HG02852 (cell line): ENCODE measurements around the gene PTPRM.

Experiments used
- ATAC-seq: cut with Tn5 transposase; IDR thresholded peaks from one replicate; pipeline ENCODE4 v1.9.1; 2021; ENCODE audit warnings: mild to moderate bottlenecking, moderate library complexity; ENCODE audit not compliant: unreplicated experiment

The PTPRM gene

DNA sequence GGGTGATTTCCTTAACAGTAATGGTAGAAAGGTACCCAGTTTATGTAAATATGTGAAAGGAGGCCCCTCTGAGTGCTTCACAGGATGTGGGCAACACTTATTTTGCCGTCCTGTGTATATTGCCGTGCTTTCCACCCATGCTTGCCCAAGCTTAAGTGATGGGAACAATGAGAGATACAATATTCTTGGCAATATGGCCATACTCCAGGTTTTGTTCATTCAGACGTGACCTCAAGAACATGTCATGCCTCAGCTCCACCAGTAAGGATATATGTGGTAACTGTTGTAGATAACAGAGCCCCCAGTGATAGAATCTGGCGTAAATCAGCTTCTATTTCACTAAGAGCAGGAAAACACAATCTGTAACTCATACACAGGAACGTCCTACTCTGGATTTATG lies 318.7 kb downstream of the PTPRM start:
- ATAC-seq: no peak

DNA sequence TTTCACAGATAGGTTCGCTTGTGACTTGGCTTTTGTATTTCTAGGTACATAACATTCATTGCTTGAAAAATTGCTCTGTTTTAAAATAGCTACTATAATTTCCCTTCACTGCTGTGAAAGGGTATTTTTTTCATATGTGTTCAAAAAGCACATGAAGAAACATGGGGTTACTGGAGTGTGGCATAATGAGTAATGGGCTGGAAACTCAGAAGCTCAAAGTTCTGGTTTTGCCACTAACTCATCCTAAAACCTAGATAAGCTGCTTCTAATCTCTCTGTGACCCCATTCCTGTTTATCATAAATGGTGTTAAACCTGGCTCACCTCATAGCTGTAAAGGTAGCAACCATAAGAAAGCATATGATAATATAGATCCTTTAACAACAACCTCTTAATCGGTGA lies 319.3 kb downstream of the PTPRM start:
- ATAC-seq: no peak

DNA sequence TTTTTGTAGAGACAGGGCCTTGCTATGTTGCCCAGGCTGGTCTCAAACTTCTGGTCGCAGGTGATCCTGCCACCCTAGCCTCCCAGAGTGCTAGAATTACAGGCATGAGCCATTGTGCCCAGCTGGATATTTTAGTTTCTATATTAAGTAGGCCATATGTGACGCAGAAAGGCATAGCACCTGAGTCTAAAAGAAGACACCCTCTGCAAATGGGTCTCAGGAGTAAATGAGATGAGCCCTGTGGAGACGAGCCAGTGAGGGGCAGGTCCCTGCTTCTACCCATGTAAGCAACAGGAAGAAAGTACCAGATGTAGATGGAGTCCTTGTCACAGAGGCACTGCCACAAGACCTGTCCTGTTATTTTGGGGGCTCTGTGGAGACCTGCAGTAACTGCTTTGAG lies 322.4 kb downstream of the PTPRM start:
- no peak for ATAC-seq

DNA sequence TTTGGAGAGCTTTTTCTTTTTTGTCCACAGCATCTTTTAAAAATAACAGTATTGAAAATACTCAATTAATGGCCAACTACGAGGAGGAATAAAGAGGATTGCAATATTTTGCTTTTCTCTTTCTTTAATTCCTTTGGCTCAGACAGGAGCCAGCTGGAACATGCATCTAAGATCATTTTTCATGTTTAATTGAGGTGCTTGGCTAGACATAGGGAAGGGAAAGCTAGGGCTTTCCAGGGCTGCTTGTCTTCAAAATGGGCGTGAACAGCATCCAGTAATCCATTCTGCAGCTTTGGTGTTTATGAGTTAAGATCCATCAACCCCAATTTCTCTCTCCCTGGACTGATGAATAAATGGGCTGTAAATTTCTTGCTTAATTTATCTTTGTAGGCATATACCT lies 323.0 kb downstream of the PTPRM start:
- ATAC-seq: no peak

DNA sequence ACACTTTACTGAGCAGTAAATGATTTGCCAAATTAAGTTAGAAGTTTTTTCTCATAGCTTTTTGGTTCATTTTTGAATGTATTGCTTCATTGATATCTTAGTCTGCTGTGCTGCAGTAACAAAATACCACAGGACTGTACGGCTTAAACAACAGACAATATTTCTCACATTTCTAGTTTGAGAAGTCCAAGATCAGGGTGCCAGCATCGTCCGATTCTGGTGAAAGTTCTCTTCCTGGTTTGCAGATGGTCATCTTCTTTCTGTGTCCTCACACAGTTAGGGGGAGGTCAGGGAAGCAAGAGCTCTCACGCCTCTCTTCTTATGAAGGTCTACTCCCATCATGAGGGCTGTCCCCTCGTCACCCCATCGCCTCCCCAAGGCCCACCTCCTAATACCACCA lies 325.4 kb downstream of the PTPRM start:
- ATAC-seq: no peak

DNA sequence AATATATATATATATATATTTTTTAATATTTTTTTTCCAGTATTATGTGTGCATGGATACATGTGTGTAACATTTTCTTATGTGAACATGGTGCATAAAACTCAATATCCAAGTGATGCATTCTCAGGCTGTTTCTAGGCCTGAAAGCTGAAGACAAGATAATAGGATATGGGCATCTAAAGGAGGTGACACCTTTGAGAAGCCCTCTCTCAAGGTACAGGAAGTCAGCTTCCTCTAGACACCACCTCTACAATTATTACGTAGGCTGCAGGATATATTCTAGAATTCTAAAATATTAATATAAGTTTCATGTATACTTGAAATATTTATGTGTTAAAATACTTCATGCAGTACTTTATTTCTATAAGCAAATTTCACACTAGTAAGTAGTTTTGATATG lies 327.5 kb downstream of the PTPRM start:
- no peak for ATAC-seq

DNA sequence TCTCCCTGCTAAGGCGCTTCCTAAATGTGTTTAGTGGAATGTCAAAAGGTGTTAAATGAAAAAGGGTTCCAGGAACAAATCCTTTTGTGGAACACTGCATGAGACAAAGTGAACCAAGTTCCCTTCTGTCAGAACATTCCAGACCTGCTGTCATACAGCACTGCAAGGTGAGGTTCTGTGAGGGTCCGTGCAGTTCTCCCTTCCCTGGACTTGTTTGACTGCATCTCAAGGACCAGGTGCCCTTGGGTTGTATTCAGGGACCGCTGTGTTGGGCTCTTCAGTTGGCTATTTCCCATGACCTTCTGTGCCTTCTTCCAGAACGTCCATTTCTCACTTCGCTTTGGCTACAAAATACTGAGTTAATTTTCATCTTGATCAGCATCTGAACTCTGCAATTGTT lies 328.2 kb downstream of the PTPRM start:
- no peak for ATAC-seq

DNA sequence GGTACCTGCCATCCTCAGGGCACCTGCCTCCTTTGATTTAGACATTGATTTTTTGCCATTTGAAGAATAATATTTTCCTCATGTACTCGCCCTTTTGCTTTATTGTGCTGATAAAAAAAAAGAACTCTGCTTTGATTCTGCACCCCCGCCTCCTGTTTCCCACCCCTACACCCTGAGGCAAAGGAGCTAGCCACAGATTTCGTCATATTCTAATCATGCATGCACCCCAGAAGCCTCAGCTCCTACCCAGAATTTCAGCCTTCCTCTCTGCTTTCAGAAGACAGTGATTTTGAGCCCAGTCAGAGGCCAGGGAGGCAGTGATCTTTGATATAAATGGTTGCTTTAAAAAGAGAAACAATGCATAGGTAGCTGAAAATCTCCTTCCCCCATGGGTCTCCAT lies 329.0 kb downstream of the PTPRM start:
- ATAC-seq: no peak

DNA sequence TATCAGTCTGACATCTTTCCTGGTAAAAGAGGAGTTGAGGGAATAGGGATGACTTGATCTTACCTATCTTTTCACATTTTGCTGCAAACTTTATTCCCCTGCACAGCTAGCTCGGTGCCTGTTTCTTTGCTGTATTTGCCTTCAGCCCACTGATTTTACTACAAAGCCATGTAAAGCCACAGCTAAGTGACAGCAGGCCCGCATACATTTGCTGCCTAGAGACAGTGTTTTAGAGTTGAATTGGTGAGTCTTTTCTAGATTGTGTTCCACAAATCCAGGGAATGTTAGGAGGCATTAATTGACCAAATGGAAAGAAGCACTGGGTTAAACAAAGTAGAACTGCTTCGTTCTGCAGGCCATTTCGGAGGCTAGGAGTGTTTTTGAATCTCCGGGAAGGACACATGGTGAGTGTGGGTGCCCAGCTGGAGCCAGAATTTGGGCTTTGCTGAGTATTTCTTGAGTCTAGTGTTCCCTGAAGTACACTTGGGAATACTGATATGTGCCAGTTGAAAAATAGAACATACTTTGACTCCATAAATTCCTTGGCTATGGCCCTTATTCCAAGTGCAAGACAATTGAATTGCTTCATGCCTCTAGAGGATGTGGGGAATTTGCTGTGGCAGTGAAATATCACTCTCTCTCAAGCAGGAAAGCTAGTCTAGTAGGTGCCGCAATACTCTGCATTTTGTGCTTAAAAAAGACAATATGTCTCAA lies 329.8 kb downstream of the PTPRM start:
- ATAC-seq: no peak

DNA sequence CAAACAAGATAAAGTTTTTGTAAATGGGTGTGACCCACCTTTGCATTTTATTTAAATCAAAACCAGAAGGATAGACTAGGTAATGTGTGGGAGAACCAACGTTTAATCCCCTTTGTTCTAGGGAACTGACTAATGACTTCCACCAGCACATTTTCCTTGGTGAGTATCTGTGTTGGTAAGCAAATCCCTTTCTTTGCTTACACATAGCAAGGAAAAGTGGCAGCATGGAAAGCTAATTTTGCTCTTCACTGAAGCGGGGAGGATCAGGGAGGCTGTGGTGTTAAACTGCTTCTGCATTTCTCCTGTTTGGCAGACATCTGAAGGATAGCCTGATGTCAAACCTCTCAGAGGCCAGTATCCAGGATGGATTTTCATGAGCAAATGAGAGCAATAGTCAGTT lies 331.1 kb downstream of the PTPRM start:
- no peak for ATAC-seq

DNA sequence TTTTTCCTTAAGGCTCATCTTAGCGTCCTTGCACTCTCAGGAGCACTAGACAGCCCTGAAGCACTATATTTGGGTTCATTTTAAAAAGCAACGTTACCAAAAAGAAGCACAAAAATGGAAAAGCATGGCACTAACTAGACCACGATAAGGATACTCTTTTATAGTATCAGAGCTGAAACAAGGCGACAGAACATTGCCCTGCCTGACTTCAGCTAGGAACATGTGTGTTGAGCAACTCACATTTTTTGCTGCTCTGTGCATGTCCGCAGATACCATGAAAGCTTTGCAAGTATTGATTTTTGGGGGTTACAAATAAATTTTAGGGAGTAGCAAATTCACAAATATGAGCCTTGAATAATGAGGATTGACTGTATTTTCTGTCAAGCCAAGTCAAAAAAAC lies 332.0 kb downstream of the PTPRM start:
- no peak for ATAC-seq

DNA sequence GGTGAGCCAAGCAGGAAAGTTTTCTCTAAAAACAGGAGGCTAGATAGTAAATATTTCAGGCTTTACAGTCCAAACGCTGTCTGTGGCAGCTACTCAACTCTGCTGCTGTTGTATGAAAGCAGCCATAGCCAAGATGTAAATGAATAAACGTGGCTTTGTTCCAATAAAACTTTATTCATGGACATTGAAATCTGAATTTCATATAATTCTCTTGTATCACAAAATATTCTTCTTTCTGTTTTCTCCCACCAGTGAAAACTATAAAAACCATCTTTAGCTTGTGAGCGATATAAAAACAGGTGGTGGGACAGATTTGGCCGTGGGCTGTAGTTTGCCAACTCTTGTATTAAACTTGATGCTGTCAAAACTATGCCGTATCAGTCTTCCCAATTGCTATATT lies 333.0 kb downstream of the PTPRM start:
- ATAC-seq: no peak

DNA sequence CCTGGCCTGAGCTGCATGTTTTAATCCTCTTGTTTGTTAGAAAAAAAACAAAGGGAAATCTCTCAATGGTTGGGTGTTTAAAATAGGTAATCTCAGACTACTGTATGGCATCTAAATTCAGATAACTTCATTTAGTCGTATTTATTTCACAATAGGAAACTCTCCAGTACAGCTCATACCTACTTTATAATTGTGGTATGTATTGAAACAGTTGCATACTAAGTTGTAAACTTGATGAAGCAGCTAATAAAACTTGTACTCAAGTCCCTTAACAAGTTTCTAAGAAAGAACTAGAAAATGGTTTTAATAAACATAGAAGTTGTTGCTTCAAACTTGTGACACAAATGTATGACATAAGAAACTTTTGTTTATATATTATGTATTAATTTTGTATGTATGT lies 334.5 kb downstream of the PTPRM start:
- no peak for ATAC-seq

DNA sequence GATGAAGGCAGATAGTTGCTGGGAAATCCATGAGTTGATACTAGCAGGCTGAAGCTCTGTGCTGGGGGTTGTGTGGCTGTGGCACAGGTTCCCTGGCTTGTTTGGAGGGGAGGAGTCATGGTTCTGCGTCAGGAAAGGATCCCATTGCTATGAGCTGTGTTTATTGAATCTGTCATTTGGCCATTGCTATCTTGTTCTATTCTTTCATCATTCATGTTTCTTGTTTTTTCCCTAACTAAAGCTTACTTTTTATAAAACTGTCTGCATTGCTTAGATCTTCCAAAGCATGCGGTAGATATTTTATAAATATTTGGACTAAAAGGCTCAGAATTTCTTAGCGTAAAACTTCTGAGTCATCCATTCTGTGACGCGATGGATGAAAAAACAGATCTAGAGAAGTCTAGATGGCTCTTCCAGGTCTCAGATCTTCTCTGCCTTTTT lies 335.3 kb downstream of the PTPRM start:
- no peak for ATAC-seq

DNA sequence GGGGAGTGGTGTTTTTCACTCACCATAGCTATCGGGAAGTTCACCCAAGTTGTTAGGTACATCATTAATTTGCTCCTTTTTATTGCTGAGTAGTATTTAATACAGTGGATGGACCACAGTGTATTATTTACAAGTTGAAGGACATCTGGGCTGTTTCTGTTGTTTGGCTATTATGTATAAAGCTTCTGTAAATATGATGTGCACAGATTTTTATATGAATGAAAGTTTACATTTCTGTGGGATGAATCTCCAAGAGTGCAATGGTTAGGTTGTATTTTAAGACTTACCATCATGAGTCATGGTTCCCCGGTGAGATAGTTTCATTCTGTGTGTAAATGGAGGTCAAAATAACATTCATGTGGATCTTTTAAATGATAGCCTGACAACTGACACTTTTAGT lies 337.4 kb downstream of the PTPRM start:
- no peak for ATAC-seq

DNA sequence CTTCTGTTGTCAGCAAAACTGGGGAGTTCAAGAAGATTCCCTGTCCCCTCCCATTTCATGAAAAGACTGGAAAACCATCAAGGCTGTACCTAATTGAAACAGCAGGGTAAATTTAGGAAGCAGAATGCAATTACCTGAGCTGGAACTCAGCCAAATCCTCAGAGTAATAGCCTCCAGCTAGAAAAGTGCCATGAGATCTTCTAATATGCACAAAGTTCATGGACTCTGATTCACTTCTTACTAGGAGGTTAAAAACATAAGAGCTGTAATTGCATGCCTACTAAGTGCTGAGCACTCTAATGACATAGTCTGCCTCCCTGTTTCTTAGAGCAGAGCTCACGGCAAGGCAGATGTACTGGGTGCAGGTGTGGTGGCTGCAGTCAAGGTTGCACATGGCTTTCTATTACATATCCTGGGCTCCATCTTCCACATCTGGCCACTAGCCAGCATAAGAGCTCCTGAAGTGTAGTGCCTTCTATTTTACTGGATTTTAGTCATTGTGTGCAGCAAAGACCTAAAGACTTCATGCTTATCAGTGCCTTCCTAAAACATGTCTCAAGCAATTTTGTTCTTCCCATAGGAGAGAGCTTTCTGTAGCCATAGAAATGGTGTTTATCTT lies 341.7 kb downstream of the PTPRM start:
- no peak for ATAC-seq

DNA sequence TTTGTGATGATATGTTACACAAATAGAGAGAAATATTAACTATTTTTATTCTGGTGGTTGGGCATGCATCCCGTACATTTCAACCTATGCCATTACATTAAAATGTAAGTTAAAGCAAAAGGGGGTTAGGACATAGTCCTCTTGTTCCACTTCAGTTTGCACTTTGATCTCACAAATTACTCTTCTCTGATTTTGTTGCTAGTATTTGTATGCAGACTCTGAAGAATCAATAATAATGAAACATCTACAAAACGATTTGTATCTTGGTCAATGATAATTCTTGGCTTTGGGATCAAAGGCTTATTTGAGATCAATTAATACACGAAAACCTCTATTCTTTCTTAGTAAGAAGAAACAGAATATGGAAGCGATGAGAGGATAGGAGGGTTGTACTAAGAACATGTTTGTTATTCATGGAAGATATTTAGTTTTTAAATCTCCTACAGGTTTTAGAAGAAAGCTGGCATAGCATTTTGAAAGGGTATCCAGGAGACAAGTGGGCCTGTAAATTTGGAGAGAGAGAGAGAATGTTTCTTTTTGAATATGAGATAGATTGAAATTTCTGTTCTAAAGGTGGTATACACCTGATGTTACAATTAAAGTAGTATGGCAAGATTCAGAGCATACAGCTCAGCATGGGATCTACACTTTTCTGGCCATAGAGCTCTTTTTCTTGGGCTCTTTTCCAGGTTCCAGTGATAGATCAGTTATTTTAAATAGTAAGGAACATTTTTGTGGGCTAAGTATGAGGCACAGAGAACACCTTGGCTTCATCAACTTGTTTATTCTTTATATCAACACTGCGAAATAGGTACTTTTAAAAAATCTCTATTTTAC lies 347.9 kb downstream of the PTPRM start:
- no peak for ATAC-seq

DNA sequence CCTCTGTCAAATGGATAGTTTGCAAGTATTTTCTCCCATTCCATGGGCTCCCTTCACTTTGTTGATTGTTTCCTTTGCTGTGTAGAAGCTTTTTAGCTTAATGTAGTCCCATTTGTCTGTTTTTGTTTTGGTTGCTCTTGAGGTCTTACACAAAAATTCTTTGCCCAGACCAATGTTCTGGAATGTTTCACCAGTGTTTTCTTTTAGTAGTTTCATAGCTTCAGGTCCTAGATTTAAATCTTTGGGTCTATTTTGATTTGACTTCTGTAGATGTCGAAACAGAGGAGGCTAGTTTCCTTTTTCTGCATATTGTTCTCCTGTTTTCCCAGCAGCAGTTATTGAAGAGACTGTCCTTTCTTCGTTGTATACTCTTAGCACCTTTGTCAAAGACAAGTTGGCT lies 351.6 kb downstream of the PTPRM start:
- ATAC-seq: no peak

DNA sequence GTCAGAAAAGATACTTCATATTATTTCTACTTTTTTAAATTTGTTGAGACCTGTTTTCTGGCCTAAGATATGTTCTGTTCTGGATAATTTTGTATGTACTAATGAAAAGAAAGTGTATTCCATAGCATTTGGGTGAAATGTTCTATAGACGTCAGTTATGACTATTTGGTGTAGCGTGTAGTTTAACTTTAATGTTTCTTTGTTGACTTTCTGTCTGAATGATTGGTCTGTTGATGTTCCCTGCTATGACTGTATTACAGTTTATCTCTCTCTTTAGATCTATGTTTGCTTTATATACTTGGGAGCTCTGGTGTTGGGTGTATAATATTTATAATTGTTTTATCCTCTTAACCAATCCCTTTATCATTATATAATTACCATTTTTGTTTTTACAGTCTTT lies 352.4 kb downstream of the PTPRM start:
- no peak for ATAC-seq

DNA sequence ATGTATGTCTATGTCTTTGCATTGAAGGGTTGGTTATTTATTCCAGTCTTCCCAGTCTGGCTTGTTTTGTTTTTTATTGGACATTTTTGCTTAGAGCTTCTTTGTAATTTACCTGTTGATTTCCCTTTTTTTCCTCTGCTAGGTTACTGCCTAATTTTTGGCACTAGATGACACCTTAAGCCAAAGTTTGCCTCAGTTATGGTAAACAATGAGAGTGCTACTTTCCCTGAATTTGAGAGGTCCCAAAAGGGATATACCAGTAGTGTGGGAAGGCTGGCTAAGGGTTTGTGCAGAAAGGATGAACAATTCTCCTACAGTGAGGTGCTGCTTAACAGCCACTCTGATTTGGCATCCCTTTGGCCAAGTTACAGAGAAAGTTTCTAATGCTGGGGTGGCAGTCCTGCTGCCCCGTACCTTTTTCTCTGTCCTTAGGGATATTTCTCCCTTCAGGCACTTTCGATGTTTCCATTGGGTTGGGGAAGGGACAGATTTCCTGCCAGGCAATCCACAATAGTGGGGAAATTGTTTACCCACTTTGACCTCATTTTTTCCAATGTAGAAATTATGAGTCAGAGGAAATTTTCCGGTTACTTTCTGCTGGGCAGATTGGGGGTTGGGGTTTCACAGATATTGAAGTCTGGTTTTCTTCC lies 354.9 kb downstream of the PTPRM start:
- ATAC-seq: no peak

DNA sequence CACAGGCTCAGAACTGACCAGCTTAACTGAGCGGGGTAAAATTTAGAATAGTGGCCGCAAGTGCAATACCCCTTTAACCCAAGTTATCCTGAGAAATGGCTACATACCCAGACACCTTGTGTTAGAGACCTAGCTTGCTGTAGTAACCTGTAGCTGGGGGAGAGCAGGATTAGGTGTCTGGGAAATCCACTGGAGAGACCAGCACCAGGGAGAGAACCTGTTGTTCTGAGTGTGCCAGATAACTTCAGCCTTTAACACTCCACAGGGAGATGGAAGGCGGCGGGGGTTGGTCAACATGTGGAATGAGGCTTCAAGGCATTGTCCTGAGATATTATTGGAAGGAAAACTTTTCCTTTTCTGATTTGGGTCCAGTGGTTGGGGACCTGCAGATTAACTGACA lies 356.0 kb downstream of the PTPRM start:
- ATAC-seq: no peak

DNA sequence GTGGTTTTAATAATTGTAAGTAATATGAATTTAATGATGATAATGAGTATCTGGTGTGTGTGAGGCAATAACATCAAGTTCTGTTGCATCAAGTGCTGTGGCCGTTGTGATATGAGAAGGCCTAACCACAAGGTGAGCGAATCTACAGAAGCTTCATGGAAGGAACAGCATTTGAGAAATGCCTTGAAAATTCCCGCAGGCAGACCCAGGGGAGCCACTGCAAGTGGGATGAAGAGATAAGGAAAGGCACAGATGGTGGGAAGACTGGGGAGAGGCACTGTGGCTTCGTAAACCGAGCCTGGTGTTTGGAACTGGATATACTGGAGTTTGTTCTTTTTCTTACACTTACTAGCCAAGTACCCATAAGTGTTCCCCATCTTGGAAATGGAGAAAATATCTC lies 357.5 kb downstream of the PTPRM start:
- ATAC-seq: no peak
